H9 (cell line): ENCODE data around the gene HIPK1. TPM values are rescaled to one million over a fixed set of nuclear protein-coding genes. Genes with fewer than 3 reads are reported as not detected.

Experiments
- DNase-seq: peaks from one replicate; pipeline ENCODE4 v3.0.0-alpha.2; 2017
- H2AFZ ChIP-seq: one replicate; pipeline ENCODE4 v1.6.1; 2013; ENCODE audit warnings: mild to moderate bottlenecking, low read length, control low read depth, moderate library complexity
- H2AK5ac ChIP-seq: 2 replicates; pipeline ENCODE4 v1.6.1; 2013; ENCODE audit warnings: low read length, control low read depth, mixed read lengths; ENCODE audit not compliant: insufficient read length
- H2BK120ac ChIP-seq: one replicate; pipeline ENCODE4 v1.6.1; 2013; ENCODE audit warnings: low read depth, mild to moderate bottlenecking, low read length, control low read depth, inconsistent platforms; ENCODE audit not compliant: poor library complexity, severe bottlenecking
- H2BK12ac ChIP-seq: 2 replicates; pipeline ENCODE4 v1.6.1; 2013; ENCODE audit warnings: low read length, control low read depth, mixed read lengths, low read depth; ENCODE audit not compliant: insufficient read length
- H2BK15ac ChIP-seq: 2 replicates; pipeline ENCODE4 v1.6.1; 2013; ENCODE audit warnings: low read depth, low read length, control low read depth
- H2BK20ac ChIP-seq: one replicate; pipeline ENCODE4 v1.6.1; 2013; ENCODE audit warnings: low read depth, mild to moderate bottlenecking, low read length, control low read depth, inconsistent platforms; ENCODE audit not compliant: poor library complexity, severe bottlenecking
- H2BK5ac ChIP-seq: 2 replicates; pipeline ENCODE4 v1.6.1; 2013; ENCODE audit warnings: low read length, control low read depth, mixed read lengths; ENCODE audit not compliant: insufficient read length
- H3K14ac ChIP-seq: 2 replicates; pipeline ENCODE4 v1.6.1; 2013; ENCODE audit warnings: low read length, control low read depth; ENCODE audit not compliant: insufficient read depth
- H3K18ac ChIP-seq: 2 replicates; pipeline ENCODE4 v1.6.1; 2013; ENCODE audit warnings: low read depth, mild to moderate bottlenecking, mixed read lengths, low read length, control low read depth; ENCODE audit not compliant: insufficient read length
- H3K23ac ChIP-seq: 2 replicates; pipeline ENCODE4 v1.6.1; 2013; ENCODE audit warnings: low read length, control low read depth, mixed read lengths, low read depth; ENCODE audit not compliant: insufficient read length
- H3K23me2 ChIP-seq: 2 replicates; pipeline ENCODE4 v1.6.1; 2013; ENCODE audit warnings: low read depth, mild to moderate bottlenecking, mixed read lengths, low read length, control low read depth; ENCODE audit not compliant: insufficient read length, poor library complexity, severe bottlenecking
- H3K27ac ChIP-seq: 2 replicates; pipeline ENCODE4 v1.5.1; 2013; ENCODE audit warnings: low read length, control low read depth, mixed read lengths, low read depth; ENCODE audit not compliant: insufficient read length
- H3K27me3 ChIP-seq: 2 replicates; pipeline ENCODE4 v1.6.1; 2013; ENCODE audit warnings: low read length, control low read depth, inconsistent platforms; ENCODE audit not compliant: insufficient read depth
- H3K4ac ChIP-seq: 2 replicates; pipeline ENCODE4 v1.6.1; 2013; ENCODE audit warnings: low read depth, mild to moderate bottlenecking, control low read depth, inconsistent platforms, low read length, moderate library complexity
- H3K4me1 ChIP-seq: 2 replicates; pipeline ENCODE4 v1.6.1; 2013; ENCODE audit warnings: low read length, control low read depth, inconsistent platforms; ENCODE audit not compliant: insufficient read depth
- H3K4me2 ChIP-seq: 2 replicates; pipeline ENCODE4 v1.6.1; 2013; ENCODE audit warnings: low read length, control low read depth, mixed read lengths; ENCODE audit not compliant: insufficient read length, insufficient read depth
- H3K56ac ChIP-seq: 2 replicates; pipeline ENCODE4 v1.6.1; 2013; ENCODE audit warnings: low read depth, mild to moderate bottlenecking, mixed read lengths, low read length, control low read depth; ENCODE audit not compliant: insufficient read length
- H3K79me1 ChIP-seq: 2 replicates; pipeline ENCODE4 v1.6.1; 2013; ENCODE audit warnings: low read depth, mild to moderate bottlenecking, moderate library complexity, low read length, control low read depth, inconsistent platforms; ENCODE audit not compliant: insufficient read depth, poor library complexity, severe bottlenecking
- H3K79me2 ChIP-seq: 2 replicates; pipeline ENCODE4 v1.6.1; 2013; ENCODE audit warnings: low read length, control low read depth, inconsistent platforms; ENCODE audit not compliant: insufficient read depth
- H3K9ac ChIP-seq: 2 replicates; pipeline ENCODE4 v1.6.1; 2013; ENCODE audit warnings: low read length, control low read depth, mixed read lengths; ENCODE audit not compliant: insufficient read length; ENCODE audit errors: extremely low read depth
- H3K9me3 ChIP-seq: one replicate; pipeline ENCODE4 v1.6.1; 2013; ENCODE audit warnings: low read depth, low read length, inconsistent platforms; ENCODE audit not compliant: control insufficient read depth
- H3T11ph ChIP-seq: one replicate; pipeline ENCODE4 v1.6.1; 2013; ENCODE audit warnings: mild to moderate bottlenecking, low read length, control low read depth, inconsistent platforms
- H4K20me1 ChIP-seq: one replicate; pipeline ENCODE4 v1.6.1; 2013; ENCODE audit not compliant: control insufficient read depth, insufficient read length, insufficient read depth
- H4K5ac ChIP-seq: 2 replicates; pipeline ENCODE4 v1.6.1; 2013; ENCODE audit warnings: low read depth, mild to moderate bottlenecking, mixed read lengths, low read length, control low read depth; ENCODE audit not compliant: insufficient read length
- H4K8ac ChIP-seq: replicated peaks from 2 replicates; pipeline ENCODE4 v1.6.1; 2013; ENCODE audit warnings: low read length, control low read depth, mixed read lengths, low read depth; ENCODE audit not compliant: insufficient read length
- H4K91ac ChIP-seq: 2 replicates; pipeline ENCODE4 v1.6.1; 2013; ENCODE audit warnings: low read depth, mild to moderate bottlenecking, moderate library complexity, mixed read lengths, low read length, control low read depth; ENCODE audit not compliant: insufficient read length
- H3K27ac Mint-ChIP-seq, 3 experiments: 2 replicates in 2 of 3; 3 replicates in 1 of 3; pipeline ENCODE4 v1.8.0; 2020 to 2021; ENCODE audit warnings: mixed read lengths in 3 of 3, mild to moderate bottlenecking in 1 of 3, moderate library complexity in 1 of 3
- H3K27me3 Mint-ChIP-seq: 2 replicates; pipeline ENCODE4 v1.8.0; 2021; ENCODE audit warnings: low read depth, mild to moderate bottlenecking, moderate library complexity, mixed read lengths
- H3K36me3 Mint-ChIP-seq, 3 experiments: 2 replicates in 2 of 3; 3 replicates in 1 of 3; pipeline ENCODE4 v1.8.0; 2020 to 2021; ENCODE audit warnings: low read depth in 3 of 3, mixed read lengths in 3 of 3; ENCODE audit not compliant: insufficient read depth in 1 of 3
- H3K4me1 Mint-ChIP-seq, 2 experiments: 2 replicates each; pipeline ENCODE4 v1.8.0; 2020; ENCODE audit warnings: mixed read lengths in 2 of 2
- H3K4me3 Mint-ChIP-seq, 2 experiments: 2 replicates in 1 of 2; 3 replicates in 1 of 2; pipeline ENCODE4 v1.8.0; 2020 to 2021; ENCODE audit warnings: mild to moderate bottlenecking in 2 of 2, mixed read lengths in 2 of 2, moderate library complexity in 1 of 2
- H3K9me3 Mint-ChIP-seq, 2 experiments: 2 replicates in 1 of 2; 3 replicates in 1 of 2; pipeline ENCODE4 v1.8.0; 2020; ENCODE audit warnings: mild to moderate bottlenecking in 2 of 2, mixed read lengths in 2 of 2, moderate library complexity in 1 of 2
- WGBS: extraction: QIAGEN DNeasy Blood & Tissue Kit; methylation state at CpG from one replicate; pipeline ENCODE4 v1.1.7; 2013; ENCODE audit warnings: missing lambda C conversion rate, low lambda C conversion rate, mixed read lengths; ENCODE audit not compliant: insufficient read length; ENCODE audit errors: extremely low coverage; 5-methylcytosine and 5-hydroxymethylcytosine counted together
- total RNA-seq: library from RNA; stranded (reverse); gene quantifications from 2 replicates; pipeline ENCODE4 v1.2.1, GENCODE V29; 2021
- TF ChIP-seq, protein P1 (sequence below): fragments of 200-600 bp; sonication (generic); conservative IDR thresholded peaks from 3 replicates; pipeline ENCODE4 v1.8.0; 2021; ENCODE audit warnings: antibody characterized with exemption, mild to moderate bottlenecking

Gene HIPK1
- total RNA-seq, 1 experiment from 2014 or later = 65.7 TPM

DNA sequence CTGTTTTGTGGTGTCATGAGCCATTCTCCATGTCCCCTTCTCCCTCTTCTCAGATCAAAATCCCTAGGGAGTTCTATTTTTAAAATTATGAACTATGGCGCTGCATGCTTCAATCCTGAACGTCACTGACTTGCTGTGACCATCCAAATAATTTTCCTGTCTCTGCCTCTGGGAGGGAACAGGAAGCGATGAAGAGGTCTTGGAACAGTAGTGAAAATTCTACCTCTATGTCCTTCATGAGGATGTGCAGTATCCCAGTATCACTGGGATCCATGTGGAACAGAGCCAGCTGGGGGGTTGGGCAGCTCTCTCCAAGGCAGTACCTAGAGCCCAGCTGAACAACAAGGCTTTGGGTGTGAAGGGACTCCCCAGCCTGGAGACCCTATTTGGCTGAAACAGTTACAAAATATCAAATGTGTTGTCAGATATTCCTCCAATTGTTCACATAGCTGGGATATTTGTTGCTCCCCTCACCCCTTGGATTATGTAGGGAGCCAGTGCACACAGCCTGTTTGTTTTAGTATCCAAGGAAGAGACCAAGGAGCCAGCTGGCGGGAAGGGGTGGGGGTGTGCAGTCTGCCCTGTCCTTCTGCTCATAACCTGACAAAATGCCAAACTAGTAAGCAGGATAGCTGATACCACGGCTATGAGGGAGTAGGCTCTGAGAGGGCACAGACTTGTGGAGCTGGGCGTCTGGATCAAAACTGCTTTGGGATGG, 16.4 kb upstream of the HIPK1 start:
- Mint-ChIP-seq H3K4me1 (peaks cover 3% of the 10 kb centered on the region in 2 experiments; a peak in 1 of 4 replicates), H3K9me3 (no peaks in the 10 kb centered on the region), H3K27me3 (peaks cover 3% of the 10 kb centered on the region), H3K4me3 (no peak overlapping the region), H3K27ac (peak overlapping the region in 1 of 3 experiments; percentile 70; a peak in 1 of 7 replicates), H3K36me3 (peaks cover 5 to 35% (median 33%) of the 10 kb centered on the region in 3 experiments; a peak in 6 of 7 replicates)
- H3K79me1 ChIP-seq = no peaks in the 10 kb centered on the region
- no peak overlapping the region for H2AK5ac ChIP-seq
- no peak overlapping the region for H4K8ac ChIP-seq
- H2BK20ac ChIP-seq = no peak overlapping the region
- no peaks in the 10 kb centered on the region for H3K79me2 ChIP-seq
- no peaks in the 10 kb centered on the region for H3K23me2 ChIP-seq
- TF ChIP-seq, protein P1, sequence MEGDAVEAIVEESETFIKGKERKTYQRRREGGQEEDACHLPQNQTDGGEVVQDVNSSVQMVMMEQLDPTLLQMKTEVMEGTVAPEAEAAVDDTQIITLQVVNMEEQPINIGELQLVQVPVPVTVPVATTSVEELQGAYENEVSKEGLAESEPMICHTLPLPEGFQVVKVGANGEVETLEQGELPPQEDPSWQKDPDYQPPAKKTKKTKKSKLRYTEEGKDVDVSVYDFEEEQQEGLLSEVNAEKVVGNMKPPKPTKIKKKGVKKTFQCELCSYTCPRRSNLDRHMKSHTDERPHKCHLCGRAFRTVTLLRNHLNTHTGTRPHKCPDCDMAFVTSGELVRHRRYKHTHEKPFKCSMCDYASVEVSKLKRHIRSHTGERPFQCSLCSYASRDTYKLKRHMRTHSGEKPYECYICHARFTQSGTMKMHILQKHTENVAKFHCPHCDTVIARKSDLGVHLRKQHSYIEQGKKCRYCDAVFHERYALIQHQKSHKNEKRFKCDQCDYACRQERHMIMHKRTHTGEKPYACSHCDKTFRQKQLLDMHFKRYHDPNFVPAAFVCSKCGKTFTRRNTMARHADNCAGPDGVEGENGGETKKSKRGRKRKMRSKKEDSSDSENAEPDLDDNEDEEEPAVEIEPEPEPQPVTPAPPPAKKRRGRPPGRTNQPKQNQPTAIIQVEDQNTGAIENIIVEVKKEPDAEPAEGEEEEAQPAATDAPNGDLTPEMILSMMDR = no peak
- H2AFZ ChIP-seq = no peak overlapping the region
- H3K23ac ChIP-seq = no peak overlapping the region
- H3K14ac ChIP-seq = no peak overlapping the region
- H3K56ac ChIP-seq = no peak overlapping the region
- no peak overlapping the region for H4K5ac ChIP-seq
- H2BK5ac ChIP-seq = no peak overlapping the region
- H3K4me1 ChIP-seq = no peaks in the 10 kb centered on the region
- no peaks in the 10 kb centered on the region for H3K9me3 ChIP-seq
- no peak overlapping the region for H3K4ac ChIP-seq
- H3K9ac ChIP-seq = no peak overlapping the region
- no peak overlapping the region for H4K91ac ChIP-seq
- WGBS = no CpG with 5 or more reads among the region's 6 CpGs
- no peak overlapping the region for H2BK12ac ChIP-seq
- no peak overlapping the region for H3K18ac ChIP-seq
- H4K20me1 ChIP-seq = no peaks in the 10 kb centered on the region
- DNase-seq = no peak
- H2BK15ac ChIP-seq = no peak overlapping the region
- no peaks in the 10 kb centered on the region for H3K27me3 ChIP-seq
- H2BK120ac ChIP-seq = no peak overlapping the region
- no peak overlapping the region for H3K4me2 ChIP-seq
- H3K27ac ChIP-seq = no peak overlapping the region
- no peak overlapping the region for H3T11ph ChIP-seq
